H1 (cell line): ENCODE measurements around the gene TNS1. TPM values are rescaled to one million over a fixed set of nuclear protein-coding genes. Genes with fewer than 3 reads are reported as not detected.

Experiments used
- ATF3 ChIP-seq: IDR thresholded peaks from 2 replicates; pipeline ENCODE4 v1.6.1; 2011; ENCODE audit warnings: low read depth, mild to moderate bottlenecking, low read length; ENCODE audit not compliant: insufficient read depth
- KDM4A ChIP-seq: IDR thresholded peaks from one replicate; pipeline ENCODE4 v1.7.1; 2012; ENCODE audit warnings: low read depth, mild to moderate bottlenecking, moderate library complexity, low read length, inconsistent platforms; ENCODE audit not compliant: severe bottlenecking
- polyA plus RNA-seq, 7 experiments: library from polyadenylated mRNA; depleted of rRNA in 3 of 7; stranded (reverse) in 5 of 7; unstranded in 2 of 7; fragments of >200 nt in 5 of 7; fragments of 200-250 nt in 2 of 7; gene quantifications; 1 replicate in 5 of 7; 2 replicates in 1 of 7; 4 replicates in 1 of 7; pipeline versions ENCODE4 v1.2.1 to v1.2.3, GENCODE V29; 2011 to 2013; ENCODE audit warnings: missing spikeins in 2 of 7, mixed read lengths in 2 of 7
- total RNA-seq: library from RNA; stranded (reverse); fragmentation: NEBNext Ultra II Directional; extraction: Animal tissue kit (Norgen Biotek cat#: 25700); gene quantifications from 2 replicates; pipeline ENCODE4 v1.2.1, GENCODE V29; 2021

TNS1 gene
- total and polyA plus RNA-seq, 2 of the 8 experiments (the other 6 are each of a cell fraction or from before 2014, with no cell fraction given), result 1.5 to 5.1 TPM

- TF ChIP-seq ATF3, result no peak
- TF ChIP-seq KDM4A, result no peak
These were observed 24.8 kb upstream of the TNS1 start (continued) for GRCh38 chr2:218027426-218028188.
